NK-92 treated with Interleukin-12 subunit alpha and Interleukin-12 subunit beta, amount 100 ng/mL, for 24 hours (cell line): ENCODE measurements around the gene TEDC2.

Experiments used
- DNase-seq: peaks from one replicate; lab custom pipeline; 2025; lab: John Stamatoyannopoulos, UW

TEDC2 gene

DNA sequence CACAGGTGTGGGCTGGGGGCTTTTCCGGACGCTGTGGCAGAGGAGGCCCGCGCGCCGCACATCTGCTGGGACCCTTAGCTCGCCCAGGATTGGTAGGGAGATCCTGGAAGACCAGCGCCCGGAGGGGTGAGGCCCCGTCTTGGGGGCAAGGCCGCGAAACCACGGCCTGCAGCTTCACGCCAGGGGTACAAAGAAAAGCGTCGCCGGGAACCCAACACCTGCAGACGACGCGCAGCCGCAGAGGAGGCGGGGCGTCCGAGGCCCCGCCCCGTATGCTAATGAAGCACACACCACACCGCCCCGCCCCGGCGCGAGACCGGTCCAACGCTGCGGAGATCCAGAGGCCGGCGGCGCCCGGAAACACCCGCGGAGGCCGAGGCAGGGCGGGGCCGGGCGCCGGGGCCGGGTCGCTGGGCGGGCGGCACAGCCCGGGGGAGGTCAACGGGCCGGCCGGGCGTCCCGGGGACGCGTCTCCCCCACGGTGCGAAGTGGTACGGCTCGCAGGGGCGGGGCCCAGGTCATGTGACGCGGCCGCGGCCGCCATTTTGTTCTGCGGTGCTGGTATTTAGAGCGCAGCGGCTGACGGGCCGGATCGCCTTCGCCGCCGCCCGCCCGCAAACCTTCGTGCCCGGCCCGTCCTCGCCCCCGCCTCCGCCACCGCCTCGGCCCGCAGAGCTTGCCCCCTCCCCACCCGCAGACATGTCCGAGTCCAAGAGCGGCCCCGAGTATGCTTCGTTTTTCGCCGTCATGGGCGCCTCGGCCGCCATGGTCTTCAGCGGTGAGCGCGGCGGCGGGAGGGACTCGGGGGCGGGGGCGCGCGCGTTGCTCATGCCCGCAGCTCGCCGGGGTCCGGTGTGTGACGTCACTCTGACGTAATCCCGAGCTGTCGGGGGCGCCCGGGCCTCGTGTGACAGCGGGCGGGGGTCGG, 53.8 kb downstream of the TEDC2 start, which contains the start of gene ATP6V0C:
Gene ATP6V0C, plus strand, starts transcription at position 548 of the 928 bp plus-strand sequence. Its CDS starts 152 bp downstream, at position 700.
- DNase-seq, result peak; percentile 94
